IMR-90 (cell line): ENCODE measurements around the gene HLA-E.

Experiments
- CTCF ChIP-seq: conservative IDR thresholded peaks from 2 replicates; pipeline ENCODE4 v1.5.1; 2012; ENCODE audit warnings: mild to moderate bottlenecking, low read depth, low read length, improper control_type of control experiment
- POLR2A ChIP-seq: IDR thresholded peaks from 2 replicates; pipeline ENCODE4 v1.6.1; 2012; ENCODE audit warnings: mild to moderate bottlenecking, low read depth, low read length

GRCh38 chr6:30446259-30446658 is 43.0 kb upstream of the HLA-E start:
- no peak for TF ChIP-seq CTCF
- no peak for TF ChIP-seq POLR2A
